SK-N-SH (cell line): Measurements from ENCODE around the gene DYRK1A. TPM values are rescaled to one million over a fixed set of nuclear protein-coding genes. Genes with fewer than 3 reads are reported as not detected.
"Not testable (repeated sequence)": the region's sequence is repeated elsewhere in the genome, so short reads cannot be mapped to it uniquely, and the experiment has no call there.

Source experiments
- CTCF ChIA-PET: fragments of 300-600, 350-600 bp; formaldehyde crosslinking; extraction: SDS; loops from one replicate; lab custom pipeline; 2021; lab: Yijun Ruan, JAX
- POLR2A ChIA-PET: fragments of 350-600 bp; sonication (Branson Sonifier 250); formaldehyde crosslinking; extraction: SDS; loops from one replicate; lab custom pipeline; 2020; ENCODE audit warnings: antibody characterized with exemption, inconsistent platforms; lab: Yijun Ruan, JAX
- DNase-seq: peaks from one replicate; pipeline ENCODE4 v3.0.0; 2012
- H2AFZ ChIP-seq: fragments of 200-600 bp; sonication (generic); 2 replicates; pipeline ENCODE4 v1.8.1; 2016; ENCODE audit warnings: antibody characterized with exemption, mild to moderate bottlenecking, low read depth
- H3F3A ChIP-seq: fragments of 200-600 bp; sonication (generic); replicated peaks from 2 replicates; pipeline ENCODE3; 2016; ENCODE audit warnings: antibody characterized with exemption, mild to moderate bottlenecking; ENCODE audit not compliant: insufficient read depth
- H3K27ac ChIP-seq, 2 experiments: fragments of 200-500 bp in 1 of 2; fragments of 200-600 bp in 1 of 2; sonication (Bioruptor generic) in 1 of 2; sonication (generic), shearing (Covaris generic) in 1 of 2; 2 replicates each; pipeline versions ENCODE4 v1.5.1 to v1.6.1; 2014 to 2016; ENCODE audit warnings: low read depth in 2 of 2, inconsistent platforms in 1 of 2, low read length in 1 of 2, mild to moderate bottlenecking in 1 of 2, mixed read lengths in 1 of 2
- H3K27me3 ChIP-seq: fragments of 200-600 bp; sonication (generic), shearing (Covaris generic); 2 replicates; pipeline ENCODE4 v1.6.1; 2016; ENCODE audit warnings: mixed run types; ENCODE audit not compliant: insufficient read depth
- H3K36me3 ChIP-seq, 2 experiments: fragments of 200-500 bp in 1 of 2; fragments of 200-600 bp in 1 of 2; sonication (Bioruptor generic) in 1 of 2; sonication (generic) in 1 of 2; replicated peaks in 1 of 2; 2 replicates each; pipeline versions ENCODE3 to v1.5.1; 2014 to 2016; ENCODE audit warnings: low read length in 1 of 2, mild to moderate bottlenecking in 1 of 2; ENCODE audit not compliant: insufficient read depth in 2 of 2, control insufficient read depth in 1 of 2
- H3K4me1 ChIP-seq, 2 experiments: fragments of 200-500 bp in 1 of 2; fragments of 200-600 bp in 1 of 2; sonication (Bioruptor generic) in 1 of 2; sonication (generic), shearing (Covaris generic) in 1 of 2; 2 replicates each; pipeline versions ENCODE4 v1.5.1 to v1.6.1; 2014 to 2016; ENCODE audit warnings: low read depth in 1 of 2, low read length in 1 of 2, mixed run types in 1 of 2; ENCODE audit not compliant: insufficient read depth in 2 of 2, control insufficient read depth in 1 of 2
- H3K4me2 ChIP-seq: fragments of 200-600 bp; sonication (generic), shearing (Covaris generic); 2 replicates; pipeline ENCODE4 v1.6.1; 2017; ENCODE audit warnings: mixed run types
- H3K4me3 ChIP-seq, 2 experiments: fragments of 200-500 bp in 1 of 2; fragments of 200-600 bp in 1 of 2; sonication (Bioruptor generic) in 1 of 2; sonication (generic), shearing (Covaris generic) in 1 of 2; 2 replicates each; pipeline versions ENCODE4 v1.5.1 to v1.8.1; 2014 to 2016; ENCODE audit warnings: low read depth in 2 of 2, inconsistent platforms in 1 of 2, low read length in 1 of 2, mild to moderate bottlenecking in 1 of 2, mixed read lengths in 1 of 2, moderate library complexity in 1 of 2
- H3K79me2 ChIP-seq: fragments of 200-600 bp; sonication (generic); 2 replicates; pipeline ENCODE4 v1.8.1; 2017; ENCODE audit warnings: mild to moderate bottlenecking; ENCODE audit not compliant: insufficient read depth
- H3K9ac ChIP-seq: fragments of 200-600 bp; sonication (generic); 2 replicates; pipeline ENCODE4 v1.6.1; 2017; ENCODE audit warnings: mixed run types
- H3K9me2 ChIP-seq: fragments of 200-600 bp; sonication (generic); 2 replicates; pipeline ENCODE4 v1.6.1; 2017; ENCODE audit warnings: mixed run types
- H3K9me3 ChIP-seq: fragments of 200-600 bp; sonication (generic); 2 replicates; pipeline ENCODE4 v1.6.1; 2017; ENCODE audit warnings: mixed run types, mild to moderate bottlenecking, moderate library complexity
- H4K20me1 ChIP-seq: fragments of 200-600 bp; sonication (generic); 2 replicates; pipeline ENCODE4 v1.6.1; 2017; ENCODE audit warnings: mild to moderate bottlenecking, mixed run types; ENCODE audit not compliant: insufficient read depth
- CHD2 ChIP-seq: fragments of 150-350 bp; IDR thresholded peaks from 2 replicates; pipeline ENCODE4 v1.6.1; 2018; ENCODE audit warnings: low read length; ENCODE audit not compliant: partially characterized antibody
- EZH2phosphoT487 ChIP-seq: fragments of 200-600 bp; sonication (generic); IDR thresholded peaks from 2 replicates; pipeline ENCODE4 v1.6.1; 2017; ENCODE audit warnings: low read depth, mixed run types, mild to moderate bottlenecking, antibody characterized with exemption, moderate library complexity, borderline replicate concordance
- POLR2AphosphoS5 ChIP-seq: IDR thresholded peaks from 2 replicates; pipeline ENCODE4 v1.6.1; 2012; ENCODE audit warnings: low read depth, low read length
- RCOR1 ChIP-seq: fragments of 150-350 bp; IDR thresholded peaks from 2 replicates; pipeline ENCODE4 v1.6.1; 2017; ENCODE audit warnings: antibody characterized with exemption, low read length
- TAF1 ChIP-seq: IDR thresholded peaks from 2 replicates; pipeline ENCODE4 v1.6.1; 2012; ENCODE audit warnings: low read depth, mild to moderate bottlenecking, low read length, moderate library complexity, borderline replicate concordance
- WGBS: methylation state at CpG from one replicate; pipeline ENCODE4 v1.1.6; 2017; ENCODE audit warnings: low lambda C conversion rate; 5-methylcytosine and 5-hydroxymethylcytosine counted together
- polyA plus RNA-seq, 3 experiments: library from polyadenylated mRNA; depleted of rRNA; stranded (reverse); fragments of >200 nt; gene quantifications; 2 replicates each; pipeline ENCODE4 v1.2.3, GENCODE V29; 2012
- TF ChIP-seq, protein P1 (sequence below): IDR thresholded peaks from 2 replicates; pipeline ENCODE4 v1.4.0; 2012; ENCODE audit warnings: low read depth, borderline replicate concordance

DYRK1A gene
- polyA plus RNA-seq, 1 of the 3 experiments (the other 2 are of a cell fraction), result 19.3 TPM

GRCh38 chr21:37328147-37328546 is 38.4 kb upstream of the DYRK1A start:
- DNase-seq, H3K9ac ChIP-seq, POLR2A ChIA-PET, H3K9me3 ChIP-seq, H4K20me1 ChIP-seq, H3K79me2 ChIP-seq, H3K4me1 ChIP-seq, H2AFZ ChIP-seq, H3K4me3 ChIP-seq, H3K27me3 ChIP-seq, H3K27ac ChIP-seq, H3K4me2 ChIP-seq, H3K9me2 ChIP-seq, CTCF ChIA-PET, H3K36me3 ChIP-seq, H3F3A ChIP-seq: not testable (repeated sequence)
- 90% methylated on average over 7 of the region's 7 CpGs for WGBS

DNA sequence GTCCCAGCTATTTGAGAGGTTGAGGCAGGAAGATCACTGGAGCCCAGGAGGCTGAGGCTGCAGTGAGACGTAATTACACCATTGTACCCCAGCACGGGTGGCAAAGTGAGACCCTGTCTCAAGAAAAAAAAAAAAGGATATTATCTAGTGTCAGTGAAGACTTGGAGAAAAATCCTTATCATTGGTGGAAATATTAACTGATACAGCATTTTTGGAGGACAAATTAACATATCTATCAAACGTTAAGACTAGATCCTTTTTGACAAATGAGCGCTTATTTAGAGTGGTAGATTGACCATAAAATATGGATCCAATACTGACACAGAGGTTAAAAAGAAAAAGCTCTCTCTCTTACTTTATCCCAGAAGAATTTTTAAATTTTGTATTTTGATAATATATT is 35.2 kb upstream of the DYRK1A start:
- Histone ChIP-seq H3K27me3 (no peaks in the 10 kb centered on the region), H3K4me1 (no peaks in the 10 kb centered on the region), H3K79me2 (no peaks in the 10 kb centered on the region)
- TF ChIP-seq POLR2AphosphoS5 (no peak), TAF1 (no peak)
- TF ChIP-seq, all 33 proteins: peak for 0
- H3K9ac ChIP-seq, result no peak overlapping the region
- DNase-seq, result no peak
- 81% methylated on average over 4 of the region's 4 CpGs for WGBS
- ChIA-PET CTCF (no interaction called here), POLR2A (interaction anchor here (0.7 kb wide), 1 partner anchor 12 kb away, joined by 5 read pairs; no protein-coding TSS in a partner anchor)
- peaks cover 4% of the 10 kb centered on the region for H3F3A ChIP-seq
- H2AFZ ChIP-seq, result no peak overlapping the region
- H4K20me1 ChIP-seq, result no peaks in the 10 kb centered on the region
- no peak overlapping the region for H3K4me2 ChIP-seq
- no peaks in the 10 kb centered on the region for H3K9me2 ChIP-seq
- H3K27ac ChIP-seq, result no peak overlapping the region
- H3K9me3 ChIP-seq, result no peaks in the 10 kb centered on the region
- peaks cover 0 to 3% of the 10 kb centered on the region in 2 experiments for H3K36me3 ChIP-seq
- H3K4me3 ChIP-seq, result no peak overlapping the region

DNA sequence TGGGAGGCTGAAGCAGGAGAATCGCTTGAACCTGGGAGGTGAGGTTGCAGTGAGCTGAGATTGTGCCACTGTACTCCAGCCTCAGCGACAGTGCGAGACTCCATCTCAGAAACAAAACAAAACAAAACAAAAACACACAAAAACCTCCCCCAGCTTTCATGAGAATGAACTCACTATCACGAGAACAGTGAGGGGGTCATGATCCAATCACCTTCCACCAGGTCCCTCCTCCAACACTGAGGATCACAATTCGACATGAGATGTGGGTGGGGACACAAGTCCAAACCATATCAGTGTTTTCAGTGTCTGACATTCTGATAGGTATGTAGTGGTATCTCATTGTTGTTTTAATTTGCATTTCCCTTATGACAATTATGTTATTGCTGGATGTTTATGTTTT is 31.5 kb upstream of the DYRK1A start:
- Histone ChIP-seq H3K27me3 (no peaks in the 10 kb centered on the region), H2AFZ (no peak overlapping the region), H3K9me2 (no peaks in the 10 kb centered on the region), H3K4me2 (no peak overlapping the region), H3F3A (peaks cover 24% of the 10 kb centered on the region), H3K4me3 (no peak overlapping the region), H3K9ac (no peak overlapping the region), H3K36me3 (no peaks in the 10 kb centered on the region), H3K27ac (no peak overlapping the region), H3K79me2 (no peaks in the 10 kb centered on the region), H3K9me3 (no peaks in the 10 kb centered on the region), H3K4me1 (peaks cover 17 to 20% of the 10 kb centered on the region in 2 experiments), H4K20me1 (no peaks in the 10 kb centered on the region)
- ChIA-PET CTCF (no interaction called here), POLR2A (no interaction called here)
- no peak for DNase-seq
- TF ChIP-seq EZH2phosphoT487 (no peak), RCOR1 (no peak), CHD2 (no peak)
- TF ChIP-seq, protein P1, sequence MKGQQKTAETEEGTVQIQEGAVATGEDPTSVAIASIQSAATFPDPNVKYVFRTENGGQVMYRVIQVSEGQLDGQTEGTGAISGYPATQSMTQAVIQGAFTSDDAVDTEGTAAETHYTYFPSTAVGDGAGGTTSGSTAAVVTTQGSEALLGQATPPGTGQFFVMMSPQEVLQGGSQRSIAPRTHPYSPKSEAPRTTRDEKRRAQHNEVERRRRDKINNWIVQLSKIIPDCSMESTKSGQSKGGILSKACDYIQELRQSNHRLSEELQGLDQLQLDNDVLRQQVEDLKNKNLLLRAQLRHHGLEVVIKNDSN, result no peak
- 91% methylated on average over 5 of the region's 5 CpGs for WGBS
